WERI-Rb-1 (cell line): ENCODE data around the gene SORCS1.

Experiments
- DNase-seq: peaks from one replicate; pipeline ENCODE4 v3.0.0-alpha.2; 2020
- H3K27ac ChIP-seq: fragments of 250-450 bp; sonication (Bioruptor Pico); 2 replicates; pipeline ENCODE4 v1.5.1; 2020; ENCODE audit warnings: mild to moderate bottlenecking, moderate library complexity
- H3K27me3 ChIP-seq: fragments of 250-450 bp; sonication (Bioruptor Pico); 2 replicates; pipeline ENCODE4 v1.5.1; 2021; ENCODE audit warnings: mild to moderate bottlenecking, low read depth, moderate library complexity; ENCODE audit not compliant: insufficient read depth, severe bottlenecking
- H3K36me3 ChIP-seq: fragments of 250-450 bp; sonication (Bioruptor Pico); 2 replicates; pipeline ENCODE4 v1.5.1; 2020; ENCODE audit warnings: mild to moderate bottlenecking, moderate library complexity
- H3K4me3 ChIP-seq: 2 replicates; pipeline ENCODE4 v1.5.1; 2011; ENCODE audit warnings: low read depth, mild to moderate bottlenecking, control low read depth, low read length
- H3K9me3 ChIP-seq: fragments of 250-450 bp; sonication (Bioruptor Pico); 2 replicates; pipeline ENCODE4 v1.5.1; 2021; ENCODE audit warnings: mild to moderate bottlenecking, moderate library complexity; ENCODE audit not compliant: severe bottlenecking
- TF ChIP-seq, protein P1 (sequence below): IDR thresholded peaks from 2 replicates; pipeline ENCODE4 v1.5.1; 2011; ENCODE audit warnings: low read depth, mild to moderate bottlenecking, control low read depth, inconsistent platforms, low read length

The SORCS1 gene

DNA sequence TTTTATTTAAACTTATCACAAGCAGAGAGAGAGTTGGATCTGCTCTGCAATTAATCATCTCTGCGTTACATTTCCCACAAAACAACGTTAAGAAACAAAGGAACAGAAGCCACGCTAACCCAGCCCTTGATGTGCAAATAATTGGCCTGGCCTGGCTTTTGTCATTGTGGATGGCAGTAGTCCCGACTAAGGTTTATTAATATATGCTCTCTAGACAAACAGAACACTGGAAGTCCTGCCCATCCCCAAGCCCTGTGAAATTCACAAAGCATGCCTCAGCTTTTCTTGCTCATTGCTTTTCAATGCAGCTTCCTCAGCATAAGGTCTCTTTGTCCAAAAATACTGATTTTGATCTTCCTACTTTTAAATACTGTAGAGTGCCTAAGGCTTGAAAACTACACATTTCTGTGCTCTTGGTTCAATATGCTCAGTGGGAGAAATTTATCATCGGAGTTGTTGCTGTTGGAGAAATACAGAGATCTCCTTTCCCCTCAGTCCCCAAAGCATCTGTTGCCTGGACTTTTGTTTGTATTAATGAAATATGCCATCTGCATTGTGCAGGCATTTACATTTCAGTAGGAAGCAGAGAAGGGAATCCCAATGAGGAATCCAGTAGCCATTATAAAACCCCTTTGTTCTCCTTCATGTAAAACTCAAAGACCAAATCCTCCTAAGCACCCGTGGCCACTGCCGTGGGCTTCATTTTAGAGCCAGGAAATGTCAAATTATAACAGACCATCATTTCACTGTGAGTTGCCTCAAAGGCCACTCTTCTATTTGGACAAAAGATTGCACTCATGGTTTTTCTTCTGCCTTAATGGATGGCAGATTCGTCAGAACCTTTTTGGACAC, 61.1 kb downstream of the SORCS1 start:
- DNase-seq: no peak
- Histone ChIP-seq H3K9me3 (no peaks in the 10 kb centered on the region), H3K4me3 (no peak overlapping the region), H3K27ac (no peak overlapping the region), H3K36me3 (no peaks in the 10 kb centered on the region), H3K27me3 (no peaks in the 10 kb centered on the region)
- TF ChIP-seq, protein P1, sequence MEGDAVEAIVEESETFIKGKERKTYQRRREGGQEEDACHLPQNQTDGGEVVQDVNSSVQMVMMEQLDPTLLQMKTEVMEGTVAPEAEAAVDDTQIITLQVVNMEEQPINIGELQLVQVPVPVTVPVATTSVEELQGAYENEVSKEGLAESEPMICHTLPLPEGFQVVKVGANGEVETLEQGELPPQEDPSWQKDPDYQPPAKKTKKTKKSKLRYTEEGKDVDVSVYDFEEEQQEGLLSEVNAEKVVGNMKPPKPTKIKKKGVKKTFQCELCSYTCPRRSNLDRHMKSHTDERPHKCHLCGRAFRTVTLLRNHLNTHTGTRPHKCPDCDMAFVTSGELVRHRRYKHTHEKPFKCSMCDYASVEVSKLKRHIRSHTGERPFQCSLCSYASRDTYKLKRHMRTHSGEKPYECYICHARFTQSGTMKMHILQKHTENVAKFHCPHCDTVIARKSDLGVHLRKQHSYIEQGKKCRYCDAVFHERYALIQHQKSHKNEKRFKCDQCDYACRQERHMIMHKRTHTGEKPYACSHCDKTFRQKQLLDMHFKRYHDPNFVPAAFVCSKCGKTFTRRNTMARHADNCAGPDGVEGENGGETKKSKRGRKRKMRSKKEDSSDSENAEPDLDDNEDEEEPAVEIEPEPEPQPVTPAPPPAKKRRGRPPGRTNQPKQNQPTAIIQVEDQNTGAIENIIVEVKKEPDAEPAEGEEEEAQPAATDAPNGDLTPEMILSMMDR: no peak

DNA sequence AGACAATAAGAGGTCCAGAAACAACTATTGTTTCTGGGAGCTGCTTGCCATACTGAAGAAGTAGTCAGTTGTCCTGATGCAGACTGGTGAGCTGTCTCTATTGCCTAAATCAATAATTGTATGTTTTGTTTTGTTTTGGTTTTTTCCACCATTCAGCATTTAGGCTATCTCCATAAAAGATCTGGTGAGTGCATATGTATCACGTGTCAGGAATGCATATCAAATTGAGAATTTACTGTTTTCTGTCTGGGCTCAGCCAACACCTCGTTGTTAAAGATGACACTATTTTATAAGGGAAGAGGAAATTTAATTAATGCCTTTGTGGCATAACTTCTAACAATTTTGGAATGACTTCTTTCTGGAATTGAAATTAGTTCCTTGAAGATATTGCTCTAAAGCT, 66.2 kb downstream of the SORCS1 start:
- H3K27me3 ChIP-seq: no peaks in the 10 kb centered on the region
- no peak overlapping the region for H3K27ac ChIP-seq
- H3K4me3 ChIP-seq: no peak overlapping the region
- no peaks in the 10 kb centered on the region for H3K36me3 ChIP-seq
- DNase-seq: no peak
- H3K9me3 ChIP-seq: no peaks in the 10 kb centered on the region
- TF ChIP-seq, protein P1: no peak

DNA sequence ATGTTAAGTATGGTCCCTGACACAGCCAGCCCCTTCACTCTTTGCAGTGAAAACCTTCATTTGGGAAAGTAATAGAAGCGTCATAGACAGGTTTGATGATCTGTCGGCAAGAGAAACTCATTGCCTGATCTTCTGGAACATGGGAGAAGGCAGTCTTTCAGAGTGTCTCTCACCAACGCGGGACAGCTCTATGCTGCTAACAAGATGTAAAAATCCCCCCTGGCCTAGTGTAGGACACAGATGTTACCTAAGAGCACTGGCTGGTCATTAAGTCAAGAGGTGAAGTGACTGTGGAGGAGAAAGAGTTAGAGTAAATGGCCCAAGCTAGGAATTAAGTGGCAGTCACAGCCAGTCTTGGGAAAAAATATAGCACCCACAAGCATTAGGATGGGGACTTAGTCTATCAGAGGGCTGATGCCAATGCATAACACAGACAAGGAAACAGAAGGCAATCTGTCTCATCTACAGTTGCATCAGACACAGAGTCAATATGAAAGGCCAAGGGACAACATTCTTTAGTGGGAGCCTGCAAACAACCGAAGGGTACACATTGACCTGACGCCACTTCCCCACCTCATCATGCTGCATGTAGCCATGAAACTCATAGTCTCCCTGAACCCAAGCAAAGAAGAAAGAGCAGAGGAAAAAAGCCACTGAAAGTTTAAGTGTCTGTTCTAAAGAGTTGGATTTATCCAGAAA, 69.5 kb downstream of the SORCS1 start:
- TF ChIP-seq, protein P1: no peak
- no peaks in the 10 kb centered on the region for H3K27me3 ChIP-seq
- H3K9me3 ChIP-seq: no peaks in the 10 kb centered on the region
- H3K36me3 ChIP-seq: no peaks in the 10 kb centered on the region
- H3K27ac ChIP-seq: no peak overlapping the region
- no peak overlapping the region for H3K4me3 ChIP-seq
- DNase-seq: no peak

DNA sequence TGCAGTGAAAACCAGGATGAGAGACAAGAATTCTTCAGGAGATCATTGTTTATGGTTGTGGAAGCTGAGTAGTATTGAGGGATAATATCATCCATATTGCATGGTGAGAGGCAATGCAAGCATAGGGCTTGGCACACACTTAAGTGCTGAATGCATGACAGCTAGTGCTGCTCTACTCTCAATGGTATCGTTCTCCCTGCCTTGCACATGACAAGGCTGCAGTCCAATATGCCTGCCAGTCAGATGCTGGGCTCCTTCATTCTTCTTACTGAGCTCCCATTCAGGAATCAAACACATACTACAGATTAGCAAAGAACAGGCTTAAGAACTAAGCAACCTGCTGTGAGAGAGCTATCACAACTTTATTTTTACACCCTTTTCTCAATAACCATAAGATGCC, 72.2 kb downstream of the SORCS1 start:
- Histone ChIP-seq H3K27ac (no peak overlapping the region), H3K36me3 (no peaks in the 10 kb centered on the region), H3K27me3 (no peaks in the 10 kb centered on the region), H3K9me3 (no peaks in the 10 kb centered on the region), H3K4me3 (no peak overlapping the region)
- TF ChIP-seq, protein P1: no peak
- no peak for DNase-seq

DNA sequence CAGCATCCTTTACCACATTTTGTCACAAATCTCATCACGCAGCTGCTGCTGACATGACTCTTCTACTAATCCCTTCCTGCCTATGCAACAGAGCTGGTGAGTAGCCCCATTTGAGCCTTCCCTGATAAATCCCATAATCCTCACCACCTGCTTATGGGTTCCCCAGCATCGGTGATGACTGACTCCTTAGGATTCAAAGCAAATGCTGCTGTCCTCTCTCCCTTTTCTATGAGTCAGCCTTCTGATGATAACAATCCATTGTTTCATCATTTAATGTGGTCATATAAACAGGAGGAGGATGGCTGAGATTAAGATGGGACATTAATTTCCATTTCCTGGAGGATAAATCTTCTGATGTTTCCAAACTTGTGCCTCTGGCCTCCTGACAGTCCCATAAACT, 73.4 kb downstream of the SORCS1 start:
- no peaks in the 10 kb centered on the region for H3K36me3 ChIP-seq
- H3K9me3 ChIP-seq: no peaks in the 10 kb centered on the region
- peak; percentile 85 for DNase-seq
- H3K4me3 ChIP-seq: no peak overlapping the region
- TF ChIP-seq, protein P1: no peak
- H3K27me3 ChIP-seq: no peaks in the 10 kb centered on the region
- no peak overlapping the region for H3K27ac ChIP-seq
